Urinary bladder (tissue), 4 donors: ENCODE results near the gene SLC25A11. TPM values are rescaled to one million over a fixed set of nuclear protein-coding genes. Genes with fewer than 3 reads are reported as not detected.

ENCODE experiments used
- DNase-seq: peaks from one replicate; pipeline ENCODE4 v3.0.0-alpha.2; 2015; ENCODE audit errors: extremely low spot score
- H3K27ac ChIP-seq: one replicate; pipeline ENCODE4 v1.5.1; 2013; ENCODE audit warnings: low read depth, mild to moderate bottlenecking, moderate library complexity
- H3K36me3 ChIP-seq: one replicate; pipeline ENCODE4 v1.6.1; 2013; ENCODE audit warnings: mild to moderate bottlenecking, moderate library complexity; ENCODE audit not compliant: insufficient read depth
- H3K4me1 ChIP-seq: one replicate; pipeline ENCODE4 v1.6.1; 2013; ENCODE audit warnings: mild to moderate bottlenecking, moderate library complexity; ENCODE audit not compliant: insufficient read depth
- H3K4me3 ChIP-seq: one replicate; pipeline ENCODE4 v1.5.1; 2013; ENCODE audit warnings: low read depth, low read length
- WGBS: extraction: QIAGEN DNeasy Blood & Tissue Kit; methylation state at CpG from one replicate; pipeline ENCODE4 v1.1.7; 2013; 5-methylcytosine and 5-hydroxymethylcytosine counted together
- polyA plus RNA-seq: library from polyadenylated mRNA; stranded (reverse); fragments of 200-250 nt; gene quantifications from one replicate; pipeline ENCODE4 v1.2.3, GENCODE V29; 2013
- total RNA-seq: library from RNA; depleted of rRNA; stranded (reverse); fragments of >200 nt; gene quantifications from one replicate; pipeline ENCODE4 v1.2.3, GENCODE V29; 2014
- donor health status: healthy with polysubstance abuse.
- donor health status: healthy.

SLC25A11 gene
- total and polyA plus RNA-seq, 2 donors: 27.7 to 73.5 TPM

DNA sequence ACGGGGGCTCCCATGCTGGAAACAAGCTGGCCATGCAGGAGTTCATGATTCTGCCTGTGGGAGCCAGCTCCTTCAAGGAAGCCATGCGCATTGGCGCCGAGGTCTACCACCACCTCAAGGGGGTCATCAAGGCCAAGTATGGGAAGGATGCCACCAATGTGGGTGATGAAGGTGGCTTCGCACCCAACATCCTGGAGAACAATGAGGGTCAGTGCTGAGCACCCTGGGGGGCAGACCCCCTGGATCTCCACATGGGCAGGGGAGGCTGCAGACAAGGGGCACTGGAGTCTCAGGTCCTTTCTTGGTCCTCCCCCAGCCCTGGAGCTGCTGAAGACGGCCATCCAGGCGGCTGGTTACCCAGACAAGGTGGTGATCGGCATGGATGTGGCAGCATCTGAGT is 15.2 kb upstream of the SLC25A11 start:
- WGBS: 95% methylated on average over 8 of the region's 8 CpGs
- DNase-seq: no peak
- H3K27ac ChIP-seq: no peak overlapping the region
- H3K4me3 ChIP-seq: no peak overlapping the region
- H3K4me1 ChIP-seq: no peaks in the 10 kb centered on the region
- H3K36me3 ChIP-seq: no peaks in the 10 kb centered on the region

DNA sequence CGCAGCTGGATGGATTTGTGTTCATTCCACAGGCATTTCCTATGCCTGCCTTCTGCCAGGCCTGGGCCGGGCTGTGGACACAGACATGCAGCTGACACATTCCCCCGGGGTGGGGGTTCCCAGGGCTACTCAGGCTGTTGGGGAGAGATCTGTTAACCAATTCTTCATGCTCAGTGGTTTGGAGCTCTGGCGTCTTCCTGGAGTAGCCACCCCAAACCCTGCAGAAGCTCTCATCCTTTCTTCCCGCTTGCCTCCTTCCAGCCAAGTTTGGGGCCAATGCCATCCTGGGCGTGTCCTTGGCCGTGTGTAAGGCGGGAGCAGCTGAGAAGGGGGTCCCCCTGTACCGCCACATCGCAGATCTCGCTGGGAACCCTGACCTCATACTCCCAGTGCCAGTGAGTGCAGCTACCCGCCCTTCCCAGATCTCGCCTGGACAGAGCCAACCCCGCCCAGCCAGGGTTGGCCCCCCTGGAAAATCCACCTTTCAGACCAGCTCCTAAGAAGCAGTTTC is 13.7 kb upstream of the SLC25A11 start:
- no peak overlapping the region for H3K27ac ChIP-seq
- 73% methylated on average over 14 of the region's 14 CpGs for whole genome bisulfite sequencing
- no peak for DNase-seq
- no peaks in the 10 kb centered on the region for H3K4me1 ChIP-seq
- H3K4me3 ChIP-seq: no peak overlapping the region
- no peaks in the 10 kb centered on the region for H3K36me3 ChIP-seq

DNA sequence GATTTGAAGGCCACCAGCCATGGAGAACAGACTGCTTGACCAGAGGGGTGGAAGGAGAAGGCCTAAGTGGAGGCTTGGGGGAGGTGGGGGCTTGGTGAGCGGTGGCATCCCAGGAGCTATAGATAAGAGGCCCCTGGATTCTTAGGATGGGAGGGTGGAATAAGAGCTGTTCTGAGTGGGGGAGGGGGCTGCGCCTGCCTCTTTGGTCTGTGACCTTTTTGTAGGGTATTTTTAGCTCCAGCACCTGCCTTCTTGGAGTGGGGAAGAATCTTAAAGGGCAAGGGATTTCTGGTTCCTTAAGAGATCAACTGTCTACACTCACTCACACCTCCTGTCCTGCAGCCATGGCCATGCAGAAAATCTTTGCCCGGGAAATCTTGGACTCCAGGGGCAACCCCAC is 11.6 kb upstream of the SLC25A11 start:
- DNase-seq: no peak
- 66% methylated on average over 3 of the region's 3 CpGs for WGBS
- H3K27ac ChIP-seq: no peak overlapping the region

DNA sequence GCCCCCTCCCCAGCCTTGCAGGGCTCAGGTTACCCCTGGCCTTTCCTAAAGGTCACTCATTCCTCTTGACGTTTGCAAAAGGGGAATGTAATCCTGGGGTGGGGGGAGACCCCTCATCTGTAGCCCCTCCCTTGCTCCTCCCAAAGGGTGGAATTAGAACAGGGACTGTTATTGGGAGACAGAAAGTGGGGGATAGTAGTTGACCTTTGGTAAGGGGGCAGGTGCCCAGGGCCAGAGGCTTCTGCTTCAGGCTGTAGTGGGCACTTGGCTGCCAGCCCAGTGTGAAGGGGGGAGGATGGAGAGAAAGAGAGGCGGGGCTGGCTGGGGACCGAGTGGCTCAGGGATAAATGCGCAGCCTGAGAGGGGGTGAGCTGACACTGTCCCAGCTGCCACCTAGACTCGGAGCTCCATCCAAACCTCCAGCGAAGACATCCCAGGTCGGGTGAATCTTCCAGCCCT is 10.9 kb upstream of the SLC25A11 start, which contains the start of gene ENO3:
TSS of gene ENO3 (plus strand) at position 374 of the 459 bp plus-strand sequence. CDS start 711 bp downstream, outside the sequence.
- H3K4me1 ChIP-seq: no peaks in the 10 kb centered on the region
- no peak for DNase-seq
- WGBS: 39% methylated on average over 7 of the region's 7 CpGs
- peak within 1 kb of the TSS; percentile 70 for H3K27ac ChIP-seq
- H3K4me3 ChIP-seq: peak within 1 kb of the TSS; percentile 97
- no peaks in the 10 kb centered on the region for H3K36me3 ChIP-seq

More for the DNA sequence above, 11.6 kb upstream of the SLC25A11 start:
- no peak overlapping the region for H3K4me3 ChIP-seq
- H3K36me3 ChIP-seq: no peaks in the 10 kb centered on the region
- H3K4me1 ChIP-seq: no peaks in the 10 kb centered on the region

DNA sequence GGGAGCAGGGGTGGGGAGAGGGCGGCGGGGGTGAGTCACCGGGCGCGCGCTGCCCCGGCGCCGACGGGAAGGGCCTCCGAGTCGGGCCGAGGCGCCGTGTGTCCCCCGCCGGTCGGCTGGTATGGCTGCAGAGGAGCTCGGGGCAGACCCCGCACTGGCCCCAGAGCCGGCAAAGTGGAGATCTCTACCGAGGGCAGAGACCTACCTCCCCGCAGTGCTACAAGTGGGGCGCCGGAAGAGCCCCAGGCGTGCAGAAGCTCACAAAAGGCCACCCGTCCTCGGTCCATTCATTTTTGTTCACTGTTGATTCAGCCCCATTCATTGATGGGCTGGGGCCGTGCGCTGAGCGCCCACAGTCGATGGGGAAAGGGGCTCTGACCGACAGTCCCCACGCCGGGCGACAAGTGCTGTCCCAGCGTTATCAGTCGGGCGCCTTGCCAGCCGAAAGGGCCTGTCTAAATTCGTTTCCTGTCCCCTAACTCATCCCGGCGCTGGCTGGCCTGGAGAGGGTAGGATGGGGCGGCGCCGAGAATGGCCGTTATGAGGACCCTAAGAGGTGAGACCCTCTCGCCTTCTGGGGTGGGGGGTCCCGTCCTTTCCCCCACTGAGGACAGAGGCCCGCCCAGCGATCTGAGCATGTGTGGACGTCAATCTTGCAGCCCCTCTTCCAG is 10.4 kb upstream of the SLC25A11 start:
- H3K36me3 ChIP-seq: no peaks in the 10 kb centered on the region
- WGBS: 6% methylated on average over 52 of the region's 52 CpGs
- peak overlapping the region; percentile 97 for H3K4me3 ChIP-seq
- H3K27ac ChIP-seq: peak overlapping the region; percentile 70
- H3K4me1 ChIP-seq: no peaks in the 10 kb centered on the region
- DNase-seq: no peak

DNA sequence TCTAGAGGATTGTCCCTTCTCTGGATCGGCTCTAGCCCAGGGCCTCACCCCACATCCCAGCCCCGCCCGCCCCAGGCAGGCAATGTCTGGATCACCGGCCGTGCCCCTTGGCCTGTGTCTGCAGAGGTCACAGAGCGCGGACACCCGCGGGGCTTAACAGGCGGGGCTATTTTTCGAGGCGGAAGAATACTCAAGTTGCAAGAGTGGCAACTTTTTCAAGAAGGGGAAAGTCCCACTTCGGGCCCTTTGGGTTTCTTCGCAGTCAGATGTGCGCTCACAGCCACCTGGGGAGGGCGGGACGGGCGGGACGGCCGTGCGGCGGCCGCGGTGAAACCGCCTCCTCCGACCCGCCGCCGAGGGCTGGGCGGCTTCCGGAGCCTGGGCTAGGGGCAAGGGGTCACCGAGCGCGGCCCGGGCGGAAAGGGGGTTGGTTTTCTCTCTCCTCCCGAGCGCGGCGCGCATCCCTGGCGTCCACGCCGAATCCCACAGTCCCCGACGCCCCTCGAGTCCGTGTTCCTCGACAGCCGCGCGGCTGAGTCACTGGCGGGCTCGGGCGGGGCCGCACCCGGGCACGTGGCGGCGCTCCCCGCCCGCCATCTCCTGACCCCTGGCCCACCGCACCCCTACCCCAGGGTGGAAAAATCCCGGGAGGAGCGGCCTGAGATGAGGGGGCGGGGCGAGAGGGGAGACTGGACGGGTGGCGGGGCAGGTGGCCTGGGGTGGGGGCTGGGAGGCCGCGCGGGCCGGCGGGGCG is 9.7 kb upstream of the SLC25A11 start:
- no peak for DNase-seq
- peak overlapping the region; percentile 99 for H3K27ac ChIP-seq
- under 1% methylated on average over 75 of the region's 75 CpGs for WGBS

DNA sequence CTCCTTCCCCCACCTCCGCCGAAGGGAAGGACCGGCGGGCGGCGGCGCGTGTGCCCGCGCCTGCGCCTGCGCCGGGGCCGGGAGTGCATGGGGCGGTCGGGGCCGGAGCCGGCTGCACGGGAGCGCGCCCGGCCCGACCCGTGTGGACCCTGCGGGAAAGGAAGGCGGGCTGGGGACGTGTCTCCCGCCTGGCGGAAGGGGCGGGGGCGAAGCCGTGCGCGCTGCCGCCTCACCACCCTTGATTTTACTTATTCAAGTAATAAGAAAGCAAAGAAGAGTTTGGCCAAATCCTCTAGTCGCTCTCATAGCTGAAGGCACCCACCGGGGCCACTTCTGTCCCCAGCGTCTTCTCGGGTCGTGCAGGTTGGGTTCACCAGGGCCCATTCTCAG is 9.1 kb upstream of the SLC25A11 start:
- under 1% methylated on average over 40 of the region's 40 CpGs for WGBS
- Histone ChIP-seq H3K4me1 (no peaks in the 10 kb centered on the region), H3K27ac (peak overlapping the region; percentile 99), H3K4me3 (peak overlapping the region; percentile 97), H3K36me3 (no peaks in the 10 kb centered on the region)
- DNase-seq: no peak

More for the DNA sequence above, 9.7 kb upstream of the SLC25A11 start:
- Histone ChIP-seq H3K4me1 (no peaks in the 10 kb centered on the region), H3K36me3 (no peaks in the 10 kb centered on the region), H3K4me3 (peak overlapping the region; percentile 97)

DNA sequence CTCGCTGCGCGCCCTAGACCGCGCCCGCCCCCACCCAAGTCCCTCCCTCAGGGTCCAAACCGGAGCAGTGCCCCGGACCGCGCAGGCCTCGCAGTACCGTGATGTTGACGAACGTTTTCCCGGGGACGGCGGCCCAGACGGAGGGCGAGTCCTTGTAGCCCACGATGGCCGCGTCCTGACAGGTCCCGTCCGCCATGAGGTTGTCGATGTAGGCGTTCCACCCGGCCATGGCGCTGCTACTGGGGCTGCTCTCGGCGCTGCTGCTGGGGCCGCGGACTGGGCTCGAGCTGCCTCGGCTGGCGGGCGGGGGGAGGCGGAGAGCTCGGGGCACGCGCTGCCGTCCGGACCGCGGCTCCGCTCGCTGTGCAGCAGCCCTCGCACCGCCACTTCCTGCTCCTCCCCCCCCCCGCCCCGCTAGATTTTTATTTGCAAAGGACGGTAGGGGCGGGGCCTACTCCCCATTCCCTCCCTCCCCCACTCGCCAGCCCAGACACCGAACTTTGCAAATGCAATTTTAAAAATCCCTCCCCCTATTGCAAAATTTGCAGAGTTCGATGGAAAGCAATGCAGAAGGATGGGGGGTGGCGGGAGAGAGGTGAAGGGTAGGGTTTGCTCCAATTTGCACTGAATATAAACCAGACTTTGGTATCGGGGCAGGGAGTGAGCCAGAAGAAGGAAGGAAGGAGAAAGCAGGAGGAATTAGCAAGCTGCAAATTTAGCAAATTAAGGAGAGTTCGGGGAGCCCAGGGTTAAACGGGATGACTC is 8.5 kb upstream of the SLC25A11 start, which contains the start of gene PFN1:
TSS of gene PFN1 (minus strand) at position 365 of the 765 bp plus-strand sequence. CDS start at position 229, 136 bp downstream.
- under 1% methylated on average over 59 of the region's 59 CpGs for WGBS

DNA sequence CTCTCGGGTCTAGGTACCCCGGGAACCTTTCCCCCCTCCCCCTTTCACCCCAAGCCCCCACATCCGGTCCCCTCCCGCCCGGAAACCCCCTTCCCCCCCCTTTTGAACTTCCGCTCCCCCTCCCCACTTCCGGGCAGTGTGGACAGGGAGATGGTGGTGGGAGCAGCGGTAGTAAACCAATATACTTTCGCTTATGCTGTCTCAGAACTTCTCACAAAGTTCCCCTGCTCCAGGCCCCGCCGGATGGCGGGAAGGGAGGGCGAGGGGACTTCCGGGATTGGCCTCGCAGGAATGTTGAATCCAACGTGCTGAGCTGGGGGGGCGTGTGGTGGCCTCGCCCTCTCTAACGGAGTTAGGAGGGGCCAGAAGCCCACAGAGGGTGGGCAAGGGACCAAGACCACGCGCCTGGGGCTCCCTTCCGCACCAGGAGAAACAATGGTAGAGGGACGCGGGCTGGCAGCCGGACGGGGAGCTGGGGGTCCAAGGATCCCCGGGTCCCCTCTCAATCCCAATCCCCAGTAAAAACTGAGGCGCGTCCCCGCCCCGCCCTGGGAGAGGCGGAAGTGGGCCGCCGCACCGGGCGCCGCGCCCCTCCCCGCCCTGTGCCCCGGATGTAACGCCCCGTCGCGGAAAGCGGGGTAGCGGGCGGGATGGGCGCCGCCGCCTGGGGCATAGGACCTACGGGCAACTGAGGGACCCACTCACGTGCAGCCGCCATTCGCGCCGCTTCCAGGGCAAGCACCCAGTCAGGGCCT is 7.7 kb upstream of the SLC25A11 start:
- H3K27ac ChIP-seq: peak overlapping the region; percentile 99
- under 1% methylated on average over 56 of the region's 56 CpGs for WGBS
- no peak for DNase-seq
- peak overlapping the region; percentile 97 for H3K4me3 ChIP-seq
- peaks cover 3% of the 10 kb centered on the region for H3K36me3 ChIP-seq
- no peaks in the 10 kb centered on the region for H3K4me1 ChIP-seq

More for the DNA sequence above, 8.5 kb upstream of the SLC25A11 start, which contains the start of gene PFN1:
- H3K36me3 ChIP-seq: peaks cover 2% of the 10 kb centered on the region
- DNase-seq: peak; percentile 81
- H3K4me1 ChIP-seq: no peaks in the 10 kb centered on the region
- peak within 1 kb of the TSS; percentile 97 for H3K4me3 ChIP-seq
- H3K27ac ChIP-seq: peak within 1 kb of the TSS; percentile 99

DNA sequence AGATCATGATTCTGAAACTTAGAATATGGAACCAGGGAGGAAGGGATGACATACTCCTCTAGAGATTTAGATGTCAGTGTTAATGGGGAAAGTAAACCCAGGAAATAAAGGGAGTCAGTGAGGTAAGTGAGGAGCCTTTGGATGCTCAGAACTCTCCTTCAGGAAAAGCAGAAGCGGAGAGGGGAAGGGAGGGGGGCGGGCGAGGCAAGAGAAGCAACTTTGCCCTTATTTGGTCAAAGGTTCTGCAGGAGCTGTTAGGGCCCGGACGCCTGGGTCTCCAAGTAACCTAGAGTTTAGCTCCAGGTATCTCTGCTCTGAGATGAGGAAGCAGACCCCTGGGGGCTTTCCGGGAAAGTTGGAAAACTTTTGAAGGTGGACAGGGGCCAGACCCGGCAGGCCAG is 7.2 kb upstream of the SLC25A11 start:
- Histone ChIP-seq H3K36me3 (peaks cover 3% of the 10 kb centered on the region), H3K27ac (peak overlapping the region; percentile 57), H3K4me1 (no peaks in the 10 kb centered on the region), H3K4me3 (peak overlapping the region; percentile 97)
- 1% methylated on average over 7 of the region's 7 CpGs for WGBS
- DNase-seq: no peak

DNA sequence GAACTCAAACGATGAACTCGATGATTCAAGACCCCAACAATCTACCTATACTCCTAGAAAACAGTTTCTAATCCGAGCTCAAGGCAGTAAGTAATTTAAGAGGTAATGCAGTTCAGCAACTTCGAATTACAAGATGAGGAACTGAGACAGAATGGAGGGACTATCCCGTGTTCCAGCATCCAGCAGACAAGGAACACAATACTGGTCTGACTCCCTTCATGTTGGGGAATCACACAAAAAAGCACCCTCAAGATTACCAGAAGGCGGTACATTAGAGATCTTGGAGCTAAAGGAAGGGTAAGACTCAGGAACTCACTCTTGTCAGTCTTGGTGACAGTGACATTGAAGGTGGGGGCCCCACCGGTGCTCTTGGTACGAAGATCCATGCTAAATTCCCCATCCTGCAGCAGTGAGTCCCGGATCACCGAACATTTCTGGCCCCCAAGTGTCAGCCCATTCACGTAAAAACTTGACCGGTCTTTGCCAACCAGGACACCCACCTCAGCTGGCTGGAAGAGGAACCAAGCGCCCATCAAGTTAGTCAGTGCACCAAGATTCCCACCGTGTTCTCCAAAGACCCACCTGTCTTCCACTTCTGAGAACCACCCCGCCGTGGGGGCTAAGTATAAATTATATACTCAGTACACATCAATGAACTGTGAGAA is 6.6 kb upstream of the SLC25A11 start:
- H3K27ac ChIP-seq: no peak overlapping the region
- no peaks in the 10 kb centered on the region for H3K4me1 ChIP-seq
- peaks cover 3% of the 10 kb centered on the region for H3K36me3 ChIP-seq
- H3K4me3 ChIP-seq: peak overlapping the region; percentile 97
- WGBS: 30% methylated on average over 16 of the region's 16 CpGs
- no peak for DNase-seq

DNA sequence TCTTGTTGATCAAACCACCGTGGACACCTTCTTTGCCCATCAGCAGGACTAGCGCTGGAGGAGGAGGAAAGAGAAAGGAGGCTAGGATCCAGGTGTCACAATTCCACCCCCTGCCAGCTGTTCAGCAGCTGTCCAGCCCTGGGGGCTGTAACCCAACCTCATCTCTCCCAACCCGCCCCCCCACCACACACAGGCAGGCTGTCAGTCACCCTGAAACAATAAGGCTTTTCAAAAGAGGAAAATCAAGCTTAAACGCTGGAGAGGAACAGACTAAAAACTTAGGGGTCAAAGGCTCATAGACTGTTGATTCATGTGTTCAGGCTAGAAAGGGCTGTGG is 6.1 kb upstream of the SLC25A11 start:
- peak overlapping the region; percentile 61 for H3K27ac ChIP-seq
- peaks cover 3% of the 10 kb centered on the region for H3K36me3 ChIP-seq
- no peaks in the 10 kb centered on the region for H3K4me1 ChIP-seq
- DNase-seq: no peak
- WGBS: 39% methylated on average over 4 of the region's 4 CpGs
- no peak overlapping the region for H3K4me3 ChIP-seq
